GM12878 (cell line): Measurements from ENCODE around the gene CABP7. TPM values are rescaled to one million over a fixed set of nuclear protein-coding genes. Genes with fewer than 3 reads are reported as not detected.

Experiments used
- ATAC-seq: fragments of 200-7000 bp; cut with Tn5 transposase; 3 replicates; pipeline ENCODE4 v1.9.1; 2020; ENCODE audit warnings: mild to moderate bottlenecking, moderate library complexity
- BruUV-seq: library from RNA; stranded (reverse); fragments of 400-500 nt; replicated peaks from 2 replicates; lab custom pipeline; 2021; lab: Mats Ljungman, UMichigan
- CTCF ChIA-PET: fragments of 300-600 bp; sonication (Branson Sonifier 250); formaldehyde crosslinking; extraction: SDS; loops from one replicate; lab custom pipeline; 2021; ENCODE audit warnings: inconsistent platforms; lab: Yijun Ruan, JAX
- POLR2A ChIA-PET: fragments of 350-600 bp; formaldehyde crosslinking; extraction: SDS; loops from one replicate; lab custom pipeline; 2021; ENCODE audit warnings: inconsistent platforms; lab: Charles Lee
- RAD21 ChIA-PET: fragments of 300-600 bp; sonication (Branson Sonifier 250); formaldehyde crosslinking; loops from one replicate; lab custom pipeline; 2023; ENCODE audit warnings: antibody characterized with exemption; ENCODE audit not compliant: unreplicated experiment; lab: Charles Lee
- SMC1A ChIA-PET: fragments of 300-600 bp; sonication (Branson Sonifier 250); formaldehyde crosslinking; loops from one replicate; lab custom pipeline; 2023; ENCODE audit not compliant: unreplicated experiment, uncharacterized antibody; lab: Charles Lee
- DNase-seq: peaks from one replicate; pipeline ENCODE4 v3.0.0-alpha.2; 2011; ENCODE audit warnings: low read depth, low spot score
- FAIRE-seq: peaks from 3 replicates; lab custom pipeline; 2011; peaks lifted over from hg19 to GRCh38; lab: Jason Lieb, UNC
- H2AFZ ChIP-seq: 2 replicates; pipeline ENCODE4 v1.6.0; 2011; ENCODE audit warnings: low read depth, low read length, control low read depth; ENCODE audit not compliant: control insufficient read depth
- H3K27ac ChIP-seq: 2 replicates; pipeline ENCODE4 v1.5.1; 2011; ENCODE audit warnings: control low read depth; ENCODE audit not compliant: control insufficient read depth, insufficient read depth
- H3K27me3 ChIP-seq, 2 experiments: replicated peaks in 1 of 2; 2 replicates each; pipeline versions ENCODE4 v1.6.0 to v1.6.1; 2011; ENCODE audit warnings: low read length in 1 of 2; ENCODE audit not compliant: control insufficient read depth in 2 of 2, insufficient read depth in 2 of 2
- H3K36me3 ChIP-seq, 2 experiments: 2 replicates each; pipeline ENCODE4 v1.5.1; 2011; ENCODE audit warnings: low read length in 1 of 2; ENCODE audit not compliant: control insufficient read depth in 2 of 2, insufficient read depth in 2 of 2
- H3K4me1 ChIP-seq: 2 replicates; pipeline ENCODE4 v1.6.1; 2011; ENCODE audit warnings: mild to moderate bottlenecking, low read length, moderate library complexity, mixed read lengths; ENCODE audit not compliant: control insufficient read depth, insufficient read depth
- H3K4me2 ChIP-seq: 2 replicates; pipeline ENCODE4 v1.6.0; 2011; ENCODE audit warnings: control low read depth; ENCODE audit not compliant: control insufficient read depth, insufficient read depth
- H3K4me3 ChIP-seq: fragments of 200-600 bp; sonication (generic); 2 replicates; pipeline ENCODE4 v1.5.1; 2016
- H3K79me2 ChIP-seq: 2 replicates; pipeline ENCODE4 v1.6.0; 2011; ENCODE audit warnings: low read length; ENCODE audit not compliant: control insufficient read depth, insufficient read depth
- H3K9ac ChIP-seq: 2 replicates; pipeline ENCODE4 v1.8.0; 2011; ENCODE audit warnings: low read length, control low read depth, mixed read lengths; ENCODE audit not compliant: control insufficient read depth, insufficient read depth
- H3K9me3 ChIP-seq: replicated peaks from 3 replicates; pipeline ENCODE4 v1.5.1; 2011; ENCODE audit warnings: mild to moderate bottlenecking, low read length; ENCODE audit not compliant: control insufficient read depth, insufficient read depth
- H4K20me1 ChIP-seq: 2 replicates; pipeline ENCODE4 v1.6.0; 2011; ENCODE audit not compliant: control insufficient read depth, insufficient read depth
- BCL11A ChIP-seq: IDR thresholded peaks from 2 replicates; pipeline ENCODE4 v1.6.1; 2011; ENCODE audit warnings: low read depth, low read length
- BMI1 ChIP-seq: fragments of 450-650 bp; IDR thresholded peaks from 2 replicates; pipeline ENCODE4 v1.6.1; 2016; ENCODE audit warnings: mild to moderate bottlenecking, moderate library complexity, borderline replicate concordance
- BRCA1 ChIP-seq: IDR thresholded peaks from 2 replicates; pipeline ENCODE4 v1.6.1; 2011; ENCODE audit warnings: low read depth, low read length, improper control_type of control experiment
- CBX5 ChIP-seq: sonication (generic); IDR thresholded peaks from 2 replicates; pipeline ENCODE4 v1.6.1; 2016; ENCODE audit warnings: low read depth, moderate library complexity, mild to moderate bottlenecking, inconsistent platforms
- CEBPB ChIP-seq, 2 experiments: fragments of 150-350 bp in 1 of 2; IDR thresholded peaks; 2 replicates each; pipeline ENCODE4 v1.6.1; 2012 to 2014; ENCODE audit warnings: low read depth in 2 of 2, low read length in 2 of 2, borderline replicate concordance in 1 of 2, inconsistent platforms in 1 of 2
- ESRRA ChIP-seq: IDR thresholded peaks from 2 replicates; pipeline ENCODE4 v1.6.1; 2012; ENCODE audit warnings: mild to moderate bottlenecking, low read length, improper control_type of control experiment
- HCFC1 ChIP-seq: fragments of 150-350 bp; IDR thresholded peaks from 2 replicates; pipeline ENCODE4 v1.6.1; 2014; ENCODE audit warnings: low read length
- KDM1A ChIP-seq: fragments of 200-600 bp; sonication (generic); IDR thresholded peaks from 2 replicates; pipeline ENCODE4 v1.6.1; 2016; ENCODE audit warnings: borderline replicate concordance
- MXI1 ChIP-seq: fragments of 150-350 bp; IDR thresholded peaks from 2 replicates; pipeline ENCODE4 v1.6.1; 2011; ENCODE audit warnings: low read depth, mild to moderate bottlenecking, inconsistent platforms, low read length, improper control_type of control experiment
- MYC ChIP-seq: IDR thresholded peaks from 2 replicates; pipeline ENCODE4 v1.6.1; 2011; ENCODE audit warnings: mild to moderate bottlenecking, low read length, moderate library complexity, inconsistent platforms; ENCODE audit not compliant: insufficient read depth, insufficient replicate concordance, insufficient read length, severe bottlenecking
- POLR2AphosphoS2 ChIP-seq: IDR thresholded peaks from 2 replicates; pipeline ENCODE4 v1.6.1; 2011; ENCODE audit warnings: low read depth, mild to moderate bottlenecking, low read length, improper control_type of control experiment, moderate library complexity
- POU2F2 ChIP-seq: IDR thresholded peaks from 3 replicates; pipeline ENCODE4 v1.6.1; 2011; ENCODE audit warnings: low read depth, mild to moderate bottlenecking, low read length, borderline replicate concordance
- RBBP5 ChIP-seq: fragments of 200-600 bp; sonication (generic); conservative IDR thresholded peaks from 2 replicates; pipeline ENCODE4 v1.6.1; 2016
- SIN3A ChIP-seq: IDR thresholded peaks from 2 replicates; pipeline ENCODE4 v1.6.1; 2012; ENCODE audit warnings: low read depth, low read length, improper control_type of control experiment
- ZNF217 ChIP-seq: fragments of 450-650 bp; IDR thresholded peaks from 2 replicates; pipeline ENCODE4 v1.6.1; 2017; ENCODE audit warnings: antibody characterized with exemption, mild to moderate bottlenecking
- WGBS: methylation state at CpG from one replicate; pipeline ENCODE4 v1.1.6; 2016; ENCODE audit warnings: low lambda C conversion rate; ENCODE audit not compliant: insufficient replicate concordance, insufficient coverage; ENCODE audit errors: missing lambda C conversion rate; 5-methylcytosine and 5-hydroxymethylcytosine counted together
- in situ Hi-C: fragments of 300-500 bp; cut with MboI; formaldehyde crosslinking; loops from 9 replicates; pipeline ENCODE4 v1.14.3; 2018; ENCODE audit warnings: mixed read lengths
- intact Hi-C: fragments of 100-400 bp; cut with micrococcal nuclease; formaldehyde crosslinking; loops from one replicate; pipeline ENCODE4 v1.14.2; 2022; ENCODE audit not compliant: unreplicated experiment
- polyA plus RNA-seq, 11 experiments: library from polyadenylated mRNA; depleted of rRNA in 4 of 11; unstranded in 6 of 11; stranded (reverse) in 5 of 11; fragments of >200 nt; fragmentation: Nextera tagmentation in 4 of 11; fragmentation: Illumina TruSeq in 1 of 11; extraction: Ambion mirVana in 4 of 11; extraction: Trizol in 1 of 11; gene quantifications; 1 replicate in 1 of 11; 2 replicates in 10 of 11; pipeline versions ENCODE4 v1.2.1 to v1.2.3, GENCODE V29; 2011 to 2016; ENCODE audit warnings: inconsistent platforms in 2 of 11, missing spikeins in 2 of 11, low read depth in 1 of 11
- total RNA-seq, 4 experiments: library from RNA; depleted of rRNA in 3 of 4; stranded (reverse); fragments of >200 nt in 3 of 4; fragmentation: Illumina TruSeq in 1 of 4; extraction: Trizol in 1 of 4; gene quantifications; 2 replicates each; pipeline versions ENCODE4 v1.2.1 to v1.2.3, GENCODE V29; 2013 to 2021
- TF ChIP-seq, protein P1 (sequence below): fragments of 450-650 bp; IDR thresholded peaks from 2 replicates; pipeline ENCODE4 v1.6.1; 2017; ENCODE audit warnings: antibody characterized with exemption, mild to moderate bottlenecking, moderate library complexity
- TF ChIP-seq, protein P2 (sequence below): fragments of 450-650 bp; formaldehyde crosslinking; IDR thresholded peaks from 2 replicates; pipeline ENCODE4 v1.4.0; 2020; ENCODE audit warnings: mild to moderate bottlenecking, moderate library complexity
- TF ChIP-seq, protein P3 (sequence below): IDR thresholded peaks from 2 replicates; pipeline ENCODE4 v1.6.1; 2011; ENCODE audit warnings: borderline replicate concordance, low read depth, mild to moderate bottlenecking, moderate library complexity, low read length; ENCODE audit not compliant: insufficient read depth, poor library complexity, severe bottlenecking

Gene CABP7
- total and polyA plus RNA-seq, 10 of the 15 experiments (the other 5 are each of a cell fraction or from before 2014, with no cell fraction given), result 0.02 to 0.18 (median 0.05) TPM; not detected in 5

DNA sequence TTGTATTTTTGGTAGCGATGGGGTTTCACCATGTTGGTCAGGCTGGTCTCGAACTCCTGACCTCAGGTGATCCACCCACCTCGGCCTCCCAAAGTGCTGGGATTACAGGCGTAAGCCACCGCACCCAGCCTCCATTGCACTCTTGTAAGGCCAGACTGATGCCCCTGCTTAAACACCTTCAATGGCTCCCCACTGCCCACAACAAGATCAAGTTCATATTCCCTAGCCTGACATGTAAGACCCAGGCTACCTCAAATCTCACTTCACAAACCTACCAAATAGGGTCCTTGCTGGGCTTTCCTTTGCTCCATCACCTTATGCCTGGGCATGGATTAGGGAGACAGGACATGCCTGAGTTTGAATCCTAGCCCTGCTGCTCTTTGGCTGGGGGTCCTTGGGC, 60.4 kb downstream of the CABP7 start:
- FAIRE-seq (no peak), ATAC-seq (no peak), DNase-seq (no peak)
- Histone ChIP-seq H3K4me3 (no peak overlapping the region), H3K79me2 (no peaks in the 10 kb centered on the region), H3K4me2 (no peak overlapping the region), H4K20me1 (no peaks in the 10 kb centered on the region), H3K27me3 (no peaks in the 10 kb centered on the region), H2AFZ (no peak overlapping the region), H3K9me3 (no peaks in the 10 kb centered on the region), H3K27ac (no peak overlapping the region), H3K9ac (no peak overlapping the region), H3K4me1 (no peaks in the 10 kb centered on the region), H3K36me3 (no peaks in the 10 kb centered on the region)
- RAD21 ChIA-PET, result no interaction called here
- CTCF ChIA-PET, result interaction anchor here (1.1 kb wide), 2 partner anchors 225 to 226 kb away, joined by 3 read pairs; no protein-coding TSS in a partner anchor
- in situ Hi-C loops, result no loop called here
- 59% methylated on average over 5 of the region's 5 CpGs for WGBS
- no TSS peak for BruUV-seq
- TF ChIP-seq MYC (no peak), ZNF217 (no peak), BRCA1 (no peak), KDM1A (no peak), ESRRA (no peak), MXI1 (no peak), CBX5 (no peak), POU2F2 (no peak), RBBP5 (no peak), SIN3A (no peak), BCL11A (no peak), POLR2AphosphoS2 (no peak), HCFC1 (no peak), CEBPB (IDR thresholded peaks at IDR 0.05; ENCODE audit: borderline replicate concordance in 1 of 2, low read depth in 2 of 2, low read length in 2 of 2) (no peak), BMI1 (no peak)
- TF ChIP-seq, protein P1, sequence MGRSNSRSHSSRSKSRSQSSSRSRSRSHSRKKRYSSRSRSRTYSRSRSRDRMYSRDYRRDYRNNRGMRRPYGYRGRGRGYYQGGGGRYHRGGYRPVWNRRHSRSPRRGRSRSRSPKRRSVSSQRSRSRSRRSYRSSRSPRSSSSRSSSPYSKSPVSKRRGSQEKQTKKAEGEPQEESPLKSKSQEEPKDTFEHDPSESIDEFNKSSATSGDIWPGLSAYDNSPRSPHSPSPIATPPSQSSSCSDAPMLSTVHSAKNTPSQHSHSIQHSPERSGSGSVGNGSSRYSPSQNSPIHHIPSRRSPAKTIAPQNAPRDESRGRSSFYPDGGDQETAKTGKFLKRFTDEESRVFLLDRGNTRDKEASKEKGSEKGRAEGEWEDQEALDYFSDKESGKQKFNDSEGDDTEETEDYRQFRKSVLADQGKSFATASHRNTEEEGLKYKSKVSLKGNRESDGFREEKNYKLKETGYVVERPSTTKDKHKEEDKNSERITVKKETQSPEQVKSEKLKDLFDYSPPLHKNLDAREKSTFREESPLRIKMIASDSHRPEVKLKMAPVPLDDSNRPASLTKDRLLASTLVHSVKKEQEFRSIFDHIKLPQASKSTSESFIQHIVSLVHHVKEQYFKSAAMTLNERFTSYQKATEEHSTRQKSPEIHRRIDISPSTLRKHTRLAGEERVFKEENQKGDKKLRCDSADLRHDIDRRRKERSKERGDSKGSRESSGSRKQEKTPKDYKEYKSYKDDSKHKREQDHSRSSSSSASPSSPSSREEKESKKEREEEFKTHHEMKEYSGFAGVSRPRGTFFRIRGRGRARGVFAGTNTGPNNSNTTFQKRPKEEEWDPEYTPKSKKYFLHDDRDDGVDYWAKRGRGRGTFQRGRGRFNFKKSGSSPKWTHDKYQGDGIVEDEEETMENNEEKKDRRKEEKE, result no peak
- TF ChIP-seq, protein P2, sequence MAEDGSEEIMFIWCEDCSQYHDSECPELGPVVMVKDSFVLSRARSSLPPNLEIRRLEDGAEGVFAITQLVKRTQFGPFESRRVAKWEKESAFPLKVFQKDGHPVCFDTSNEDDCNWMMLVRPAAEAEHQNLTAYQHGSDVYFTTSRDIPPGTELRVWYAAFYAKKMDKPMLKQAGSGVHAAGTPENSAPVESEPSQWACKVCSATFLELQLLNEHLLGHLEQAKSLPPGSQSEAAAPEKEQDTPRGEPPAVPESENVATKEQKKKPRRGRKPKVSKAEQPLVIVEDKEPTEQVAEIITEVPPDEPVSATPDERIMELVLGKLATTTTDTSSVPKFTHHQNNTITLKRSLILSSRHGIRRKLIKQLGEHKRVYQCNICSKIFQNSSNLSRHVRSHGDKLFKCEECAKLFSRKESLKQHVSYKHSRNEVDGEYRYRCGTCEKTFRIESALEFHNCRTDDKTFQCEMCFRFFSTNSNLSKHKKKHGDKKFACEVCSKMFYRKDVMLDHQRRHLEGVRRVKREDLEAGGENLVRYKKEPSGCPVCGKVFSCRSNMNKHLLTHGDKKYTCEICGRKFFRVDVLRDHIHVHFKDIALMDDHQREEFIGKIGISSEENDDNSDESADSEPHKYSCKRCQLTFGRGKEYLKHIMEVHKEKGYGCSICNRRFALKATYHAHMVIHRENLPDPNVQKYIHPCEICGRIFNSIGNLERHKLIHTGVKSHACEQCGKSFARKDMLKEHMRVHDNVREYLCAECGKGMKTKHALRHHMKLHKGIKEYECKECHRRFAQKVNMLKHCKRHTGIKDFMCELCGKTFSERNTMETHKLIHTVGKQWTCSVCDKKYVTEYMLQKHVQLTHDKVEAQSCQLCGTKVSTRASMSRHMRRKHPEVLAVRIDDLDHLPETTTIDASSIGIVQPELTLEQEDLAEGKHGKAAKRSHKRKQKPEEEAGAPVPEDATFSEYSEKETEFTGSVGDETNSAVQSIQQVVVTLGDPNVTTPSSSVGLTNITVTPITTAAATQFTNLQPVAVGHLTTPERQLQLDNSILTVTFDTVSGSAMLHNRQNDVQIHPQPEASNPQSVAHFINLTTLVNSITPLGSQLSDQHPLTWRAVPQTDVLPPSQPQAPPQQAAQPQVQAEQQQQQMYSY, result no peak
- TF ChIP-seq, protein P3, sequence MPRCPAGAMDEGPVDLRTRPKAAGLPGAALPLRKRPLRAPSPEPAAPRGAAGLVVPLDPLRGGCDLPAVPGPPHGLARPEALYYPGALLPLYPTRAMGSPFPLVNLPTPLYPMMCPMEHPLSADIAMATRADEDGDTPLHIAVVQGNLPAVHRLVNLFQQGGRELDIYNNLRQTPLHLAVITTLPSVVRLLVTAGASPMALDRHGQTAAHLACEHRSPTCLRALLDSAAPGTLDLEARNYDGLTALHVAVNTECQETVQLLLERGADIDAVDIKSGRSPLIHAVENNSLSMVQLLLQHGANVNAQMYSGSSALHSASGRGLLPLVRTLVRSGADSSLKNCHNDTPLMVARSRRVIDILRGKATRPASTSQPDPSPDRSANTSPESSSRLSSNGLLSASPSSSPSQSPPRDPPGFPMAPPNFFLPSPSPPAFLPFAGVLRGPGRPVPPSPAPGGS, result no peak
- intact Hi-C loops, result no loop called here
- SMC1A ChIA-PET, result no interaction called here
- POLR2A ChIA-PET, result interaction anchor here (0.6 kb wide), 2 partner anchors 95 to 313 kb away, joined by 3 to 5 read pairs; no protein-coding TSS in a partner anchor
